ENCODE results near the gene ABCF1.

Gene ABCF1

DNA sequence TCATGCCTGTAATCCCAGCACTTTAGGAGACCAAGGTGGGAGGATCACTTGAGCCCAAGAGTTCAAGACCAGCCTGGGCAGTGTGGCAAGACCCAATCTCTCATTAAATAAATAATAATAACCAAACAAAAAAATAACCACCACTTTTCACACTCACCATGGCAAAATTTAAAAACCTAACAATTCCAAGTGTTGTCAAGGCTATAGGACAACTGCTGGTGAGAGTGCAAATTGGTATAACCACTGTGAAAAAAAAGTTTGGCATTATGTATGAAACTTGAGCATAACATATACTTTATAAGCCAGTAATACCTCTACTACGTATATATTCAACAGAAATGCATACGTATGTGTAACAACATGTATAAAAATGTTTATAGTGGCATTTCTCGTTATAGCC is 10.3 kb upstream of the ABCF1 start:
- DNase-seq = no peak

DNA sequence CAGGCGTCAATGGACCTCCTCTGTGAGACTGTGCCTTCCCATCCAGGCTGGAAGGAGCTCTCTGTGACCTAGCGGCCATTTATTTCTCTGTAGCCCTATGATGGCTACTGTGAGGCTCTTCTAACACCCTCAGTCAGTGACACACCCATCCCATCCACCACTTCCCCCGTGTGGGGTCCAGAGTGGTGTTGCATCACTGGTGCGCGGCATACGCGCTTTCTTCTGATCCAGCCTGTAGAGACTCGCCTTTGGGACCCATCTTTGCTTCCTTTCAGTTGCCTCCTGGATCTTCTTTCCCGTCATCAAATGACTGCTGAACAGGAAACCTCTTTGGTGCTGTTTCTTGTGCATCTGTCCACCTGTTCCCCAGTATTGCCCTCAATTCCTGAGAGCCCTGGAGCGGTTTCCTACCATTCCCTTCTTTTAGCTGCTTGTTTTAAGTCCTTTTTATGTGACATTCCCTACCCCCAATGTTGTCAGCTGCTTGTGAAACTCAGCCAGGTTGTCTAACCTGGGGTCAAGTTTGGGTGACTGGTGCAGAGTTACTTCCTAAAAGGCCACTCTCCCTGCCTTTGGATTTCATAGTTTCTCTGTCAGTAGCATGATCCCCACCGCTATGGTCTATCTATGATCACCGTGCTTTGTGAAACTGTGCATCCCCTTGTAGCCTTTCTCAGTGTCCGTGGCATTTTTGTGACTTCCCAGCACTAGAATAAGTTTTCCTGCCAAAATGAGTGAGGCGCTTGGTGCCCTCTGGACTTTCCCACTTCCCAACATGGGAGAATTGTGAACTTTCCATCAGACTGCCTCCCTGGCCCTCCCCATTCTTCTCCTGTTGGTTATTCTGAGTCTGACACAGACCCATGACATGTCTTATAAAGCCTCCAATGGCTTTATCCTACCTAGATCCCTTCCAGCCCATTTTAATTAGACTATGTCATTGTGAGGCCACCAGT is 8.5 kb upstream of the ABCF1 start:
- DNase-seq = no peak

DNA sequence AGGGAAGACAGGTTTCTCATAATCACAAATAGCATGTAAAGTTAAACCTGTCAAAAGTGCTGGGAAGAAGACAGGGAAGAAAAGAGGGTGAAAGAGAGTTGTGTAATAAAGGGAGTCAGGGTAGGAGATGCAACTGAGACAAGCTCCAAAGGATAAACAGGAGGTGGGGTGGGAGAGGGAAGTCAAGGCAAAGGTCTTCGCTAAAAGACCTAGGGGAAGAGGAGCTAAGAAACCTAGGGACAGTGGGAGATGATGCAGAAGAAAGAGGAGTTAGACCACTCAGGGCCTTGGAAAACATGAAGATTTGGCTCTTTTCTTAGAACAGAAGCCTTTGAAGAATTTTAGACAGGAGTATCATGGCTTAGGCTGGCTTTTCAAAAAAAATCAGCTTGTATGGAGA is 7.1 kb upstream of the ABCF1 start:
- DNase-seq = no peak

DNA sequence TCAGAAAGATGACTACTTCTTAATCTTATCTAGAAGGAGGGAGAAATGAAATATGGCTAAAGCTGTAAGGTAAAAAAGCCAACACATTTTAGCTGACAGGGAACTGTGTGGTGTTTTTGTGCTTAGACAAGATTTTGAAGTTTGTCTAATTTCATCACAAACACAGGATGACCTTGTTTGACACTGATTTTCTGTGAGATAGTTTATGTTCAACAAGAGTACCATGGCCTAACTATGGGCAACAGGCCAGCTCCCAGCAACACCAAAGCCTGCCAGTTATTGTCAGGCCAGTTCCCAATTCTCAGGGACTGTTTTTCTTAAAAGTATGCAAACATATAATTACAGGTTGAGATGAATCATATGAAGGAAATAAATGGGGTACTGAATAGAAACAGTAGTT is 5.5 kb upstream of the ABCF1 start:
- no peak for DNase-seq

DNA sequence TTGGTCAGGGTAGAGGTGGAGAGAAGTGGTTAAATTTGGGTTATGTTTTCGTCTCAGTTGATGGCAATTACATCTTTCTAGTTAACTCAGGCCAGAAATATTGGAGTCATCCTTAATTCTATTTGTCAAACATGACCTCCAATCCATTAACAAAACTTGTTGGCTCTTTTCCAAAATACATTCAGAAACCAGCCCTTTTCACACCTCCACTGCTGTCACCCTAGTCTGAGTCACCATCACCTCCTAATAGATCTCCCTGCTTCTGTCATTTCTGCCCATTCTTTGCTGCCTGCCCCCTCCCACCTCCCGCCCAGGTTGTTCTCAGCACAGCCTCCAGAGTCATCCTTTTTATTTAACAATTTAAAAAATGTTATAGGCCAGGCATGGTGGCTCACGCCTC is 3.0 kb upstream of the ABCF1 start:
- DNase-seq = no peak

DNA sequence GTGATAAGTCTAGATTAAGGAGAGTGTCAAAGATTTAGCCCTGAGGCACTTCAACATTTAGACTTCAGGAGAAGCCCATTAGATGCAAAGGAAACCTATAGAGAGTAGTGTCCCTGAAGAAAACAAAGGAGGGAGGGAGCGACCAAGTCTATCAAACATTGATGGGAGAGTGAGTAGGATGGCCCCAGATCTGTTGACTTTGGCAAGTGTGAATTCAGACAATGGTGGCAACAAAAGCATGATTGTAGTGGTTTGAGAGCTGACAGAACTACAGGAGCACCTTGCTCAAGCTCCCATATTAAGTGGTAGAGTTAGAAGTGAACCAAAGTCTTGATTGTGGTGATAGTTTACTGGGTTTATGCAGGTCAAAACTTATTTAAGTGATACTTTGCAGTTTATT is 979 bp upstream of the ABCF1 start:
- no peak for DNase-seq

DNA sequence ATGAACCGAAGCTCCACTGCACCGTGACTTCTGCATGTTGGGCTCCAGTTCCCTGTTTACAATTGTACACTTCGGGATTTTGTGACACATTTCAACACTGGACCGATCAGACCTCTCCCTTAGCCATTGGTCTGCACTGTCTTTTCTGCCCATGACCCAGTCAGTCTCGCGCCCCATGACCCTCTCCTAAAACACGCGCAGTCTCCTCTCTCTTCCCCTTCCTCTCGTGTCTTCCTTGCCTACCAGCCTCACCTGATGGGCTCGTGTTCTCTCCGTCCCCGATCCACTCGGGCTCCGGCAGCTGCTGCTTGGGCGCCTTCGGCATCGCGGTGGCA is 535 bp upstream of the ABCF1 start:
- no peak for DNase-seq

DNA sequence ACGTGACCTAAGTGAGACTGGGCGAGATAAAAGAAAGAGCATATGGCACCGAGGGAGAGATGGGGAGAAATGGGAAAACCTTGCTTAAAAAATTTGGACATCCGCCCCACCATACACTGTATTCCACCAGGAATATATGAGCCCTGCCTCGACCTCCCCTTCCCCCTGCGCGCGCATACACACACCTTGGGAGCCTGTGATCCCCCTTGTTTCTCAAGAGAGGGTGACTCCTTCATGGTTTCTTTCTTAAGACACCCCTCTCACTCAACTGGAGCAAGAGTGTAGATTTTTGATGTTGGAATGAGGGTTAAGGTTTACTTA is 480 bp downstream of the ABCF1 start:
- DNase-seq = no peak

DNA sequence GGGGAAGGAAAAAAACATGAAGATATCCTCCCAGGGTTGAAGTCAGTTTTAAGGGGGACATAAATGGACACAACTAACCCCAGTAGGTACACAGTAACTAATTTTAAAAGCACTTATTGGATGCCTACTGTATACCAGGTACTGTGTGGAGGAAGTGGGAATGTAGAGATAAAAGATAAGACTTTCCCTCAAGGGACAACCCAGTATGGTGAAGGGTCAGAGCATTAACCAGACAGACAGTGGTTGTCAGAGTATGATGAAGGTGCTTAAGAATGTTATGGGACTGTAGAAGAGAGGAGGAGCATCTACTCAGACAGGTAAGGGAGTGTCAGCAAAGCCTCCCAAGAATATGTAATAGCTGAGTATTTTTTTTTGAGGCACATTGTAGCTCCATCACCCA is 906 bp downstream of the ABCF1 start:
- DNase-seq = no peak

DNA sequence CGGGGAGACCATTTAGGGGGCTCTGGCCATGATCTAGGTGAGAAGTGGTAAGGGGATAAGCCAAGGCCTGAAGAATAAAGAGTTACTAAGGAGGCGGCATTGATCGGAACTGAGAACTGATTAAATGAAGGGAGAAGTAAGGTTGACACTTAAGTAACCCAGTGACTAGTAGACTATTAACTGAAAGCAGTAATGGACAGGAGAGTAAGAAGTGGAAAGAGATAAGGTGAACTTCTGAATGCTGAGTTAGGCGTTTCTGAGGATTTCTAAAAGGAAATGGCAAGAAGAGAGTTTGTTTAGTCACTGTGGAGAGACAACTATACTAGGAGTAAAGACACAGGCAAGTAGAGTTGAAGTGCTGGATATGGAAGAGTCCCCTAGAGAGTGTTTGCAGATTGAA is 1.9 kb downstream of the ABCF1 start:
- no peak for DNase-seq

DNA sequence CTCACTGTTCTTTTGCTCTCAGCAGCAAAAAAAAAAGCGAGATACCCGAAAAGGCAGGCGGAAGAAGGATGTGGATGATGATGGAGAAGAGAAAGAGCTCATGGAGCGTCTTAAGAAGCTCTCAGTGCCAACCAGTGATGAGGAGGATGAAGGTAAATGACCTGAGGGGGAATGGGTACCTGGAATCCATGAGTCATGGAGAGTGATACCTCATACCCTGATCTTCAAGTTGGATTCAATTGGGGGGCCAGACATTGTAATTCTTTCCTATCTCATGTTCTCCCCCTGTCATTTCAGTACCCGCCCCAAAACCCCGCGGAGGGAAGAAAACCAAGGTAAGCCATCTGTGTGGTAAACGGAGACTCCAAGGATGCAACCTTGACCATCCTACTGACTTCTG is 6.8 kb downstream of the ABCF1 start:
- no peak for DNase-seq

DNA sequence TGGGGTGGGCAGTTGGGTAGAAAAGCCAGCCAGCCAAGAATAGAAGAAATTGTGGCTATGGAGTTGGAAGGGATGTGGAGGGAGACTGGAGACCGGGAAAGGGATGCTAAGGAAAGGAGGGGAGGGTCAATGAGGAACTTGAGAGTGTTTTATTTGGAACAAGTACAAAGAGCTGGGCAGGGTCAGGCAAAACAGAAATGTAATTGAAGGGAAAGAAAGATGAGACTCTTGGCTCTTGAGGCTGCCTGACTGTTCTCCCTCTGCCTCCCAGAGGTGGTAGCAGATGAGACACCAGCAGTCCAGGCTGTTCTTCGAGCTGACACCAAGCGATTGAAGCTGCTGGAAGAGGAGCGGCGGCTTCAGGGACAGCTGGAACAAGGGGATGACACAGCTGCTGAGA is 12.7 kb downstream of the ABCF1 start:
- DNase-seq = no peak

DNA sequence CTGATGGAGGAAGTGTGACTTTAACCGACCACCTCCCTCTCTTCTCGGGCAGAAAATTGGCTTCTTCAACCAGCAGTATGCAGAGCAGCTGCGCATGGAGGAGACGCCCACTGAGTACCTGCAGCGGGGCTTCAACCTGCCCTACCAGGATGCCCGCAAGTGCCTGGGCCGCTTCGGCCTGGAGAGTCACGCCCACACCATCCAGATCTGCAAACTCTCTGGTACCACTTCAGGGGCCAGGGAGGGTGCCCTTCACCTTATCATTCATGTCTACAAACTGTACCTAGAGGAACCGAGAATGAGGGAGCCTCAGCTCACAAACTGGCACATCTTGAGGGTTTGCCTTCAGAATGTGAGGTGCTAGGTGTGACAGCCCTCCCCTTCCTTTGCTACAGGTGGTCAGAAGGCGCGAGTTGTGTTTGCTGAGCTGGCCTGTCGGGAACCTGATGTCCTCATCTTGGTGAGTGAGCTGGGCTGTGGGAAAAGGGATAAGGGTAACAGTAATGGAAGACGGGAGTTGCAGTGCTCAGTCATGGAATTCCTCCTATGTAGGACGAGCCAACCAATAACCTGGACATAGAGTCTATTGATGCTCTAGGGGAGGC is 18.6 kb downstream of the ABCF1 start:
- no peak for DNase-seq

DNA sequence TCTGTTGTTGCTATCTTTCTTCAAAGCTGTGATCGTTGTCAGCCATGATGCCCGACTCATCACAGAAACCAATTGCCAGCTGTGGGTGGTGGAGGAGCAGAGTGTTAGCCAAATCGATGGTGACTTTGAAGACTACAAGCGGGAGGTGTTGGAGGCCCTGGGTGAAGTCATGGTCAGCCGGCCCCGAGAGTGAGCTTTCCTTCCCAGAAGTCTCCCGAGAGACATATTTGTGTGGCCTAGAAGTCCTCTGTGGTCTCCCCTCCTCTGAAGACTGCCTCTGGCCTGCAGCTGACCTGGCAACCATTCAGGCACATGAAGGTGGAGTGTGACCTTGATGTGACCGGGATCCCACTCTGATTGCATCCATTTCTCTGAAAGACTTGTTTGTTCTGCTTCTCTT is 19.3 kb downstream of the ABCF1 start:
- DNase-seq = no peak

DNA sequence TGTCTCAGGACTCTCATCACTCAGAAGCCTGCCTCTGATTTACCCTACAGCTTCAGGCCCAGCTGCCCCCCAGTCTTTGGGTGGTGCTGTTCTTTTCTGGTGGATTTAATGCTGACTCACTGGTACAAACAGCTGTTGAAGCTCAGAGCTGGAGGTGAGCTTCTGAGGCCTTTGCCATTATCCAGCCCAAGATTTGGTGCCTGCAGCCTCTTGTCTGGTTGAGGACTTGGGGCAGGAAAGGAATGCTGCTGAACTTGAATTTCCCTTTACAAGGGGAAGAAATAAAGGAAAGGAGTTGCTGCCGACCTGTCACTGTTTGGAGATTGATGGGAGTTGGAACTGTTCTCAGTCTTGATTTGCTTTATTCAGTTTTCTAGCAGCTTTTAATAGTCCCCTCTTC is 19.8 kb downstream of the ABCF1 start:
- DNase-seq = no peak

DNA sequence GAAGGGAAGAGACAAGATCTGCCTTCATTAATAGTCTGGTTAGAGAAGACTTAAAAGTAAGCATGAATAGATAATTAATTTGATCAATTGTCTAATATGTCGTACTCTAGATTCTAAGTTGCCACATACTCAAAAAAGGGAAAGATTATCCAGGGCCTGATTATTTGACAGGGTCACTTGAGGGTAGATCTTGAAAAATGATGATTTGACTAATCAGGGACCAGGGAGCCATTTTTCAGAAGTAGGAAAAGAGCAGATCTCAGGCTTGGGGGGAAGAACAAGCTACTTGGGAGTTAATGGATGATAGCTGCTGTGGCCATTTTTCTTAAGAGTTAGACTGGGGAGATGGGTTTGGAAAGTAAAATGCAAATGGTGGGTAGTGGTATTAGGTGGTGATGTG is 21.0 kb downstream of the ABCF1 start:
- no peak for DNase-seq

DNA sequence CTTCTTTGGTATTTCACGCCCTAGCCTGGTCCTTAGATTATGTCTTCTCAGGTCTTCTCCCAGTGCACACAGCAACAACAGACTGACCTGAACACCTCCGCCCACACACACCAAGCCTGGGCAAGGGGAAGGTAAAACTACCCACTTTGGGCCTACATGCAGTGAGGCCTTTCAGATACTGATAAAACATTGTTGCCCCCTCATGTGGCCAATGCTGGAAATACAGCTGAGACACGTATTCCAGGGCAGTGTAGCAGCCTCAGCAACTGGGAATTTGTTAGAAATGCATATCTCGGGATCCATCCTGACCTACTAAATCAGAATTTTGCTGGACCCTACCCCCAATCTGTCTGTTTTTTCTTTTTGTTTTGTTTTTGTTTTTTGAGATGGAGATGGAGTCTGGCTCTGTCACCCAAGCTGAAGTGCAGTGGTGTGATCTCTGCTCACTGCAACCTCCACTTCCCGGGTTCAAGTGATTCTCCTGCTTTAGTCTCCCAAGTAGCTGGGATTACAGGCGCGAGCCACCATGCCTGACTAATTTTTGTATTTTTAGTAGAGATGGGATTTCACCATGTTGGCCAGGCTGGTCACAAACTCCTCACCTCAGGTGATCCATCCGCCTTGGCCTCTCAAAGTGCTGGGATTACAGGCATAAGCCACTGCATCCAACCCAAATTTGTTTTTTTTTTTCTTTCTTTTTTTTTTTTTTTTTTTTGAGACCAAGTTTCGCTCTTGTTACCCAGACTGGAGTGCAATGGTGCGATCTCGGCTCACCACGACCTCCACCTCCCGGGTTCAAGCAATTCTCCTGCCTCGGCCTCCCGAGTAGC is 26.3 kb downstream of the ABCF1 start:
- DNase-seq = peak; percentile 84

DNA sequence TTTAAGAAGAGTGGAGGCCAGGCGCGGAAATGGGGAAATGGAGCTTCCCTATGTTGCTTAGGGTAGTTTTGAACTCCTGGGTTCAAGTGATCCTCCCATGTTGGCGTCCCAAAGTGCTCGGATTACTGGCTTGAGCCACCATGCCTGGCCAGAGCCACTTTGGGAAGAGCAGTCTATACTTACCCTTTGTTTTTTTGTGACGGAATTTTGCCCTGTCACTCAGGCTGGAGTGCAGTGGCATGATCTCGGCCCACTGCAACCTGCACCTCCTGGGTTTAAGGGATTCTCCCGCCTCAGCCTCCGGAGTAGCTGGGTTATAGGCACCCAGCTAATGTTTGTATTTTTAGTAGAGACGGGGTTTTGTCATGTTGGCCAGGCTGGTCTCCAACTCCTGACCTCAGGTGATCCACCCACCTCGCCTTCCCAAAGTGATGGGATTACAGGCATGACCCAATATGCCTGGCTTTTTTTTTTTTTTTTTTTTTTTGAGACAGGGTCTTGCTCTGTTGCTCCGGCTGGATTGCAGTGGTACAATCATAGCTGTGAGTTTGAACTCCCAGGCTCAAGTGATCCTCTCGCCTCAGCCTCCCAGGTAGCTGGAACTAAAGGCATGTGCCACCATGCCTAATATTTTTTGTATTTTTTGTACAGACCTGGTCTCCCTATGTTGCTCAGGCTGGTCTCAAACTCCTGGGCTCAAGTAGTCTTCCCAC is 27.8 kb downstream of the ABCF1 start:
- DNase-seq = no peak

DNA sequence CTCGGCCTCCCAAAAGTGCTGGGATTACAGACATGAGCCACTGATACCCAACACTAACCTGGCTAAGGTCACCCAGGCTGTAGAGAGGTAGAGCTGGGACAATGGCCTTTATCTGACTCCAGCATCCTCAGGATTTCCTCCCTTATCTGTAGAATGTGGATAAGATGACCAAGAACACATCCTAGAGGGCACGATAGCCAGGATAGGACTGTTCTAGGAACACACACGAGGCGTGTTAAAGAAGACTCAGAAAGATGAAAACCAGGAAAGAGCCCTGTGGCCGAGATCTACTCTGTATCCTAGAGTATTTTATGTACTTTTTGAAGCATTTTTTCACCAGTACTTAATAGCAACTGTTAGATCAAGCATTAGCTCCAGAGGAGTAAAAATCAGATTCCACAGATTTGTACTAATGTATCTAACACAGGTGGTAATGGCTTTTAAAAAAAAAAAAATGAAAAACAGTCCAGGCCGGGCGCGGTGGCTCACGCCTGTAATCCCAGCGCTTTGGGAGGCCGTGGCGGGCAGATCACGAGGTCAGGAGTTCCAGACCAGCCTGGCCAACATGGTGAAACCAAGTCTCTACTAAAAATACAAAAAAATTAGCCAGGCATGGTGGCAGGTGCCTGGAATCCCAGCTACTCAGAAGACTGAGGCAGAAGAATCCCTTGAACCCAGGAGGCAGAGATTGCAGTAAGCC is 28.5 kb downstream of the ABCF1 start:
- no peak for DNase-seq

DNA sequence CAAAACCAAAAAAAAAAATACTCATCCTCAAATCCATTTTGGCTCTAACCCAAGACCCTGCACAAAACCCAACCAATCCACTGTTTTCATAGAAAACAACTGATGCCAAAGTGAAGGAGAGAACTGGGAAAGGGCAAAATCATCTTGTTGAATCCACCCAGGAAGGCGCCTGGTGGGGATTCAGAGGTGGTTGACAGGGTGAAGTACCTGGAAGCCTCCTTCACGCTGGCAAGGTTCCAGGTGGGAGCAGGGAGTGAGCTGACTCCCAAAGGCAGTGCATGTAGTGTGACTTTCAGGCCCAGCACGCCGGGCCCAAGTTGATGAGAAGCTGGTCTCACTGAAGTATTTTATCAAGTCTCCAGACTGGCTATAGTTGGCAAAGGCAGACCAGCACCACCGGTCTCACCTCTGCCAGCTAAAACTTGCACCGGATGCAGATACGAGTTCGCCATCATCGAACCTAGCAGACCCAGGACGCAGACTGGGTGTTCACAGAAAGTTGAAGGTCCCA is 29.3 kb downstream of the ABCF1 start:
- no peak for DNase-seq

DNA sequence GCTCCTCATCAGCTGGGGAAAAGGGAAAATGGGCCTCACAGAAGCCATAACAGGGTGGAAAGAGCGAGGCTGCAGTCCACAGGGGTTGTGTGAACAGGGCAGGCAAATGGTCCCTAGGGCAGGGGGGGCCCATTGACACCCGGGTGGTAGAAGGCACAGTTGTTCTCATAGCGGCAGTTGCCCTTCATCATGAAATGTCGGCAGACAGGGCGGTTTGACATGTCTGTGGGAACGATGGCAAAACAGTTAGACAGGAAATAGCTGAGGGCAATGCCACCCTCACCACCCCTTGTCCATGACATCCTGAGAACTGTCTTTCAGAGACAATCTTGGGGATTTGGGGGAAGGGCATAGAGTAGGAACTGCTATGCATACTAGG is 30.2 kb downstream of the ABCF1 start:
- peak; percentile 22 for DNase-seq

DNA sequence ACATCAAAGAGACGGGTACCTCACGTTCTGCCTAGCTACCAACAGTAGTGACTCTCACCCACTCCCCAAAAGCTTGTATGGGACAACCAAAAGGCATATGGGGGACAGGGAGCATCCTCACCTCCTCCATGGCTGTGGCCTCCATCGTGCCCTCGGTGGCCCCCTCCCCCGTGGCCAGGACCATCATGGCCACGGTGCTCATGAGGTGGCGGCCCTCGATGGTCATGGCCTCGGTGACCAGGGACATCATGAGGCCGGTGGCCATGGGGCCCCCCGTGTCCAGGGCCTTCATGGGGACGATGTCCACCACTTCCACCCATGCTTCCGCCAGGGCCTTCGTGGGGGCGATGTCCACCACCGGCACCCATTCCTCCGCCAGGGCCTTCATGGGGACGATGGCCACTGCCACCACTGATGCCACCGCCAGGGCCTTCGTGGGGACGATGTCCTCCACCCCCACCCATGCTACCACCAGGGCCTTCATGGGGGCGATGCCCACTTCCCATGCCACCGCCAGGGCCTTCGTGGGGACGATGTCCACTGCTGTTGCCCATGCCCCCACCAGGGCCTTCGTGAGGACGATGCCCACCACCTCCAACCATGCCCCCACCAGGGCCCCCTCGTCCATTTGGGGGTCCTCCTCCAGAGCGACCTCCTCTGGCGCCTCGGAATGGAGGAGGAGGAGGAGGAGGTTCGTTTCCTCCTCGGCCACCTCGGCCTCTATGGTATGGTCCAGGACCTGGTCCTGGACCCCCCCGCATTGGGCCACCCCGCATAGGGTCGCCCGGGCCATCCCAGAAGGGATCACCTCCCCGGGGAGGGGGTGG is 30.8 kb downstream of the ABCF1 start:
- DNase-seq = no peak
